Panc1 (cell line): ENCODE measurements around the gene PPP1R7.
A peak's percentile ranks its signal among the peaks of the same experiment; 100 is the strongest.

ENCODE experiments used
- POLR2AphosphoS5 ChIP-seq: IDR thresholded peaks from 2 replicates; pipeline ENCODE4 v1.6.1; 2012; ENCODE audit warnings: mild to moderate bottlenecking, low read depth, low read length, moderate library complexity
- SIN3A ChIP-seq: IDR thresholded peaks from 2 replicates; pipeline ENCODE4 v1.6.1; 2012; ENCODE audit warnings: low read depth, mild to moderate bottlenecking, low read length, moderate library complexity, borderline replicate concordance; ENCODE audit not compliant: insufficient read depth
- TCF7L2 ChIP-seq: IDR thresholded peaks from 2 replicates; pipeline ENCODE4 v1.6.1; 2011; ENCODE audit warnings: mild to moderate bottlenecking, low read depth, low read length, inconsistent platforms
- TF ChIP-seq, protein P1 (sequence below): fragments of 450-650 bp; IDR thresholded peaks from 2 replicates; pipeline ENCODE4 v1.5.1; 2017; ENCODE audit warnings: mild to moderate bottlenecking
- TF ChIP-seq, protein P2 (sequence below), 2 experiments: IDR thresholded peaks; 2 replicates each; pipeline ENCODE4 v1.6.1; 2011 to 2012; ENCODE audit warnings: low read depth in 2 of 2, control low read depth in 1 of 2, low read length in 1 of 2, mild to moderate bottlenecking in 1 of 2, moderate library complexity in 1 of 2; ENCODE audit not compliant: insufficient read depth in 1 of 2

- TF ChIP-seq, protein P1, sequence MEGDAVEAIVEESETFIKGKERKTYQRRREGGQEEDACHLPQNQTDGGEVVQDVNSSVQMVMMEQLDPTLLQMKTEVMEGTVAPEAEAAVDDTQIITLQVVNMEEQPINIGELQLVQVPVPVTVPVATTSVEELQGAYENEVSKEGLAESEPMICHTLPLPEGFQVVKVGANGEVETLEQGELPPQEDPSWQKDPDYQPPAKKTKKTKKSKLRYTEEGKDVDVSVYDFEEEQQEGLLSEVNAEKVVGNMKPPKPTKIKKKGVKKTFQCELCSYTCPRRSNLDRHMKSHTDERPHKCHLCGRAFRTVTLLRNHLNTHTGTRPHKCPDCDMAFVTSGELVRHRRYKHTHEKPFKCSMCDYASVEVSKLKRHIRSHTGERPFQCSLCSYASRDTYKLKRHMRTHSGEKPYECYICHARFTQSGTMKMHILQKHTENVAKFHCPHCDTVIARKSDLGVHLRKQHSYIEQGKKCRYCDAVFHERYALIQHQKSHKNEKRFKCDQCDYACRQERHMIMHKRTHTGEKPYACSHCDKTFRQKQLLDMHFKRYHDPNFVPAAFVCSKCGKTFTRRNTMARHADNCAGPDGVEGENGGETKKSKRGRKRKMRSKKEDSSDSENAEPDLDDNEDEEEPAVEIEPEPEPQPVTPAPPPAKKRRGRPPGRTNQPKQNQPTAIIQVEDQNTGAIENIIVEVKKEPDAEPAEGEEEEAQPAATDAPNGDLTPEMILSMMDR, result no peak
- TF ChIP-seq POLR2AphosphoS5, result peak; percentile 40; the same call in 1 of the 2 replicates
- TF ChIP-seq, protein P2, sequence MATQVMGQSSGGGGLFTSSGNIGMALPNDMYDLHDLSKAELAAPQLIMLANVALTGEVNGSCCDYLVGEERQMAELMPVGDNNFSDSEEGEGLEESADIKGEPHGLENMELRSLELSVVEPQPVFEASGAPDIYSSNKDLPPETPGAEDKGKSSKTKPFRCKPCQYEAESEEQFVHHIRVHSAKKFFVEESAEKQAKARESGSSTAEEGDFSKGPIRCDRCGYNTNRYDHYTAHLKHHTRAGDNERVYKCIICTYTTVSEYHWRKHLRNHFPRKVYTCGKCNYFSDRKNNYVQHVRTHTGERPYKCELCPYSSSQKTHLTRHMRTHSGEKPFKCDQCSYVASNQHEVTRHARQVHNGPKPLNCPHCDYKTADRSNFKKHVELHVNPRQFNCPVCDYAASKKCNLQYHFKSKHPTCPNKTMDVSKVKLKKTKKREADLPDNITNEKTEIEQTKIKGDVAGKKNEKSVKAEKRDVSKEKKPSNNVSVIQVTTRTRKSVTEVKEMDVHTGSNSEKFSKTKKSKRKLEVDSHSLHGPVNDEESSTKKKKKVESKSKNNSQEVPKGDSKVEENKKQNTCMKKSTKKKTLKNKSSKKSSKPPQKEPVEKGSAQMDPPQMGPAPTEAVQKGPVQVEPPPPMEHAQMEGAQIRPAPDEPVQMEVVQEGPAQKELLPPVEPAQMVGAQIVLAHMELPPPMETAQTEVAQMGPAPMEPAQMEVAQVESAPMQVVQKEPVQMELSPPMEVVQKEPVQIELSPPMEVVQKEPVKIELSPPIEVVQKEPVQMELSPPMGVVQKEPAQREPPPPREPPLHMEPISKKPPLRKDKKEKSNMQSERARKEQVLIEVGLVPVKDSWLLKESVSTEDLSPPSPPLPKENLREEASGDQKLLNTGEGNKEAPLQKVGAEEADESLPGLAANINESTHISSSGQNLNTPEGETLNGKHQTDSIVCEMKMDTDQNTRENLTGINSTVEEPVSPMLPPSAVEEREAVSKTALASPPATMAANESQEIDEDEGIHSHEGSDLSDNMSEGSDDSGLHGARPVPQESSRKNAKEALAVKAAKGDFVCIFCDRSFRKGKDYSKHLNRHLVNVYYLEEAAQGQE (IDR thresholded peaks at IDR 0.05; ENCODE audit: insufficient read depth in 1 of 2, low read depth in 2 of 2, low read length in 1 of 2), result no peak
- 0 out of 2 replicates have a peak, but pooled peaks have one; percentile 21 for TF ChIP-seq SIN3A
- no peak for TF ChIP-seq TCF7L2
Observed at GRCh38 chr2:241224018-241224850, 74.0 kb downstream of the PPP1R7 start.
